ENCODE data around the gene GLCE. TPM values are rescaled to one million over a fixed set of nuclear protein-coding genes. Genes with fewer than 3 reads are reported as not detected.

Gene GLCE
- total and polyA plus RNA-seq, 4 donors = 6.8 to 26.3 (median 13.7) TPM

GRCh38 chr15:69275074-69275670 is 114.7 kb downstream of the GLCE start (continued):
- TF ChIP-seq CTCF (IDR thresholded peaks at IDR 0.05; ENCODE audit: low read depth, low read length, missing input control) = no peak
- no peak for TF ChIP-seq MAX (IDR thresholded peaks at IDR 0.05)

GRCh38 chr15:69275933-69276560 is 115.6 kb downstream of the GLCE start:
- Histone ChIP-seq H3K4me3 (ENCODE audit: low read depth in 1 of 3, low read length in 3 of 3) (no peak overlapping the region), H3K27me3 (ENCODE audit: control insufficient read depth in 4 of 4, insufficient read depth in 4 of 4, low read length in 3 of 4) (no peaks in the 10 kb centered on the region), H3K27ac (ENCODE audit: low read depth in 1 of 2, low read length in 2 of 2) (no peak overlapping the region), H3K36me3 (ENCODE audit: control insufficient read depth in 4 of 4, insufficient read depth in 3 of 4, low read depth in 1 of 4, low read length in 3 of 4) (no peaks in the 10 kb centered on the region), H3K4me1 (ENCODE audit: control insufficient read depth in 4 of 4, insufficient read depth in 4 of 4, low read length in 3 of 4) (no peaks in the 10 kb centered on the region), H3K9me3 (ENCODE audit: control insufficient read depth in 4 of 4, low read length in 3 of 4) (no peaks in the 10 kb centered on the region), H3K9ac (ENCODE audit: low read depth in 1 of 2, low read length in 2 of 2) (no peak overlapping the region)
- no peak for DNase-seq (ENCODE audit: low spot score)
- WGBS = 64% methylated on average over 9 of the region's 9 CpGs
- no peak for TF ChIP-seq REST (IDR thresholded peaks at IDR 0.05)
- no peak for TF ChIP-seq GABPA (IDR thresholded peaks at IDR 0.05 in 1 of 2, conservative IDR thresholded peaks at IDR 0.05 in 1 of 2)
- TF ChIP-seq ATF3 (IDR thresholded peaks at IDR 0.05) = no peak
- TF ChIP-seq RAD21 (IDR thresholded peaks at IDR 0.05) = no peak
- no peak for TF ChIP-seq HNF4G (IDR thresholded peaks at IDR 0.05)

- Histone ChIP-seq H3K9me3 (ENCODE audit: control insufficient read depth in 4 of 4, low read length in 3 of 4) (no peaks in the 10 kb centered on the region), H3K36me3 (ENCODE audit: control insufficient read depth in 4 of 4, insufficient read depth in 3 of 4, low read depth in 1 of 4, low read length in 3 of 4) (no peaks in the 10 kb centered on the region), H3K9ac (ENCODE audit: low read depth in 1 of 2, low read length in 2 of 2) (no peak overlapping the region), H3K27me3 (ENCODE audit: control insufficient read depth in 4 of 4, insufficient read depth in 4 of 4, low read length in 3 of 4) (no peaks in the 10 kb centered on the region), H3K4me3 (ENCODE audit: low read depth in 1 of 3, low read length in 3 of 3) (no peak overlapping the region), H3K4me1 (ENCODE audit: control insufficient read depth in 4 of 4, insufficient read depth in 4 of 4, low read length in 3 of 4) (no peaks in the 10 kb centered on the region), H3K27ac (ENCODE audit: low read depth in 1 of 2, low read length in 2 of 2) (no peak overlapping the region)
- WGBS = 68% methylated on average over 9 of the region's 9 CpGs
- no peak for DNase-seq (ENCODE audit: low spot score)
- TF ChIP-seq REST (IDR thresholded peaks at IDR 0.05) (no peak), NR2F2 (IDR thresholded peaks at IDR 0.05) (no peak), RXRA (IDR thresholded peaks at IDR 0.05) (no peak), YY1 (IDR thresholded peaks at IDR 0.05) (no peak), ATF3 (IDR thresholded peaks at IDR 0.05) (no peak), EGR1 (IDR thresholded peaks at IDR 0.05; ENCODE audit: low read depth in 2 of 2) (no peak), RAD21 (IDR thresholded peaks at IDR 0.05) (no peak), MAX (IDR thresholded peaks at IDR 0.05) (no peak), FOXA2 (IDR thresholded peaks at IDR 0.05) (no peak), HNF4G (IDR thresholded peaks at IDR 0.05) (no peak), GABPA (IDR thresholded peaks at IDR 0.05 in 1 of 2, conservative IDR thresholded peaks at IDR 0.05 in 1 of 2) (no peak), FOXA1 (IDR thresholded peaks at IDR 0.05) (no peak), CTCF (IDR thresholded peaks at IDR 0.05; ENCODE audit: low read depth, low read length, missing input control) (no peak), SP1 (IDR thresholded peaks at IDR 0.05) (no peak)
Observed at GRCh38 chr15:69277316-69277715, 116.9 kb downstream of the GLCE start.

All from liver (tissue), 9 donors.